Colonic mucosa (tissue), 4 donors: ENCODE results near the gene ARVCF. TPM values are rescaled to one million over a fixed set of nuclear protein-coding genes. Genes with fewer than 3 reads are reported as not detected.

Source experiments
- DNase-seq: peaks from one replicate; pipeline ENCODE4 v3.0.0-alpha.2; 2020
- H3K27ac ChIP-seq: fragments of 200-600 bp; one replicate; pipeline ENCODE4 v1.8.0; 2021
- H3K27me3 ChIP-seq: fragments of 200-600 bp; one replicate; pipeline ENCODE4 v1.8.0; 2021
- H3K36me3 ChIP-seq: fragments of 200-600 bp; one replicate; pipeline ENCODE4 v1.8.0; 2021
- H3K4me1 ChIP-seq: fragments of 200-600 bp; one replicate; pipeline ENCODE4 v1.8.0; 2021; ENCODE audit warnings: mild to moderate bottlenecking
- H3K4me3 ChIP-seq: fragments of 200-600 bp; one replicate; pipeline ENCODE4 v1.8.0; 2021
- H3K9ac ChIP-seq, 2 donors: one replicate each; pipeline ENCODE4 v1.7.0; 2013; ENCODE audit warnings: control low read depth in 2 of 2, low read depth in 2 of 2, low read length in 2 of 2
- H3K9me3 ChIP-seq: fragments of 200-600 bp; one replicate; pipeline ENCODE4 v1.8.0; 2021
- CTCF ChIP-seq: fragments of 200-600 bp; IDR thresholded peaks from one replicate; pipeline ENCODE4 v1.8.0; 2022; ENCODE audit warnings: antibody characterized with exemption, mild to moderate bottlenecking
- intact Hi-C: fragments of 100-400 bp; cut with DNase I; formaldehyde crosslinking; loops from one replicate; pipeline ENCODE4 v1.14.1; 2022
- total RNA-seq, 2 donors: library from RNA; stranded (reverse); fragmentation: NEBNext Ultra II Directional in 1 of 2; extraction: Animal tissue kit (Norgen Biotek cat#: 25700) in 1 of 2; gene quantifications; one replicate each; pipeline ENCODE4 v1.2.1, GENCODE V29; 2021
- donor health status: healthy.
- donor health status: DM: no; HTN: no; CAD: no.
- donor health status: DM: no; HTN: no; CAD: no.

ARVCF gene
- total RNA-seq, 2 donors from 2014 or later = 11.7 to 18.5 TPM

GRCh38 chr22:19984851-19985811 is 31.5 kb downstream of the ARVCF start:
- Histone ChIP-seq H3K9ac (no peak overlapping the region), H3K27ac (no peak overlapping the region), H3K4me1 (peaks cover 9% of the 10 kb centered on the region), H3K4me3 (no peak overlapping the region), H3K27me3 (no peaks in the 10 kb centered on the region), H3K9me3 (no peaks in the 10 kb centered on the region), H3K36me3 (no peaks in the 10 kb centered on the region)
- TF ChIP-seq CTCF = no peak
- no peak for DNase-seq
- intact Hi-C loops = no loop called here

DNA sequence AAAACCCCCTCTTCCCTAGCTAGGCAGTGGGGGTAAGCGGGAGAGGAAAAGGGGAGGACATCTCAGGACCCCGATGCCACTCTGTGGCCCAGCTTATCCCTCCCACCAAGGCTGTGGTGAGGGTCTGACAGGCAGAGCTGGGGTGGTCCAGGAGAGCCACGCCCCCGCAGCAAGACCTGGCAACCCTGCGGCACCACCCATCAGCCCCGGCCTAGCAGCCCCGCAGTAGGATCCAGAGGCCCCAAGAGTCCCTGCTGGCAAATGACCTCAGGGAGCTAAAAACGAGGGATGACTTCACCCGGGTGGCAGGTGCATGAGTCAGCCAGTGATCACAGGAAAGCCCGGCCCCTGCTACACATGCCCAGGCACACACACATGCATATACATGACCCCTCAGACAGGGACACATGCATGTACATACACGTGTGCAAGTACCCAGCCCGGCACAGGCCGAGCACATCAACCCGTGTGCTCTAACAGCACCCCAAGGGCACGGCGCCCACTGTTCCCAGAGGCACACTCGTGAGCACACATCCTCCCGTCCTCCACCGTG is 32.3 kb downstream of the ARVCF start:
- Histone ChIP-seq H3K9me3 (no peaks in the 10 kb centered on the region), H3K4me3 (no peak overlapping the region), H3K36me3 (no peaks in the 10 kb centered on the region), H3K27me3 (no peaks in the 10 kb centered on the region), H3K9ac (no peak overlapping the region), H3K4me1 (peaks cover 9% of the 10 kb centered on the region), H3K27ac (no peak overlapping the region)
- TF ChIP-seq CTCF = no peak
- no peak for DNase-seq
- intact Hi-C loops = no loop called here

- Histone ChIP-seq H3K36me3 (no peaks in the 10 kb centered on the region), H3K27ac (no peak overlapping the region), H3K27me3 (no peaks in the 10 kb centered on the region), H3K4me1 (peaks cover 9% of the 10 kb centered on the region), H3K9me3 (no peaks in the 10 kb centered on the region), H3K4me3 (no peak overlapping the region), H3K9ac (no peak overlapping the region)
- DNase-seq = no peak
- TF ChIP-seq CTCF = no peak
- intact Hi-C loops = no loop called here
These were observed 32.9 kb downstream of the ARVCF start for GRCh38 chr22:19983741-19984140.

DNA sequence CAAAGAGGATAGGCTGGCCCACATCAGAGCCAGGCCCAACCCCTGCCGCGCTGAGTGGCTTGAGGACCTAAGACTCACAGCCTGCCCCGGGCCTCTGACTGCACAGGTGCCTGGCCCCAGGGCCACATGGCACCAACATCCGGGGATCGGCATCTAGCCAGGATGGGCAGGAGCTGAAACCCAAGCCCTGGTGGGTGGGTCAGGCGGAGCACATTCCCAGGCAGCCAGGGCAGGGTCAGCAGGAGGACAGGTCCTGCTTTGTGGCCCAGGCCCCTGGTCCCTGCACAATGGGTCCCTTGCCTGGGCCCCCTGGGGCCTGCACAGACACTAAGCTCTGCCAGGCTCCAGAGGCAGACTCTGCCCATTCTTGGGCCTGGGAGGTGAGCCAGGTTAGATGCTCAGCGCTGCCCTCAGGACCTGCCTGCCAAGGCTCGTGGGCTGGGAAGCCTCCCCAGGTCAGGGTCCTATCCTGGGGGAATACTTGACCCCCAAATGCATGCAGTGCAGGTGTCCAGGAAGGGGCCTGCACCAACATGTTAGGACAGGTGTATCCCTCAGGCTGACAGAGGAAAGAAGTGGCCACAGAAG is 33.5 kb downstream of the ARVCF start:
- no peak overlapping the region for H3K9ac ChIP-seq

More for the DNA sequence above, 33.5 kb downstream of the ARVCF start:
- no peak overlapping the region for H3K27ac ChIP-seq
- no peaks in the 10 kb centered on the region for H3K36me3 ChIP-seq
- no peaks in the 10 kb centered on the region for H3K27me3 ChIP-seq
- no peak for TF ChIP-seq CTCF
- intact Hi-C loops = no loop called here
- no peaks in the 10 kb centered on the region for H3K9me3 ChIP-seq
- no peak overlapping the region for H3K4me3 ChIP-seq
- peaks cover 9% of the 10 kb centered on the region for H3K4me1 ChIP-seq
- DNase-seq = no peak
